ENCODE measurements around the gene SULT1C2.

The SULT1C2 gene

DNA sequence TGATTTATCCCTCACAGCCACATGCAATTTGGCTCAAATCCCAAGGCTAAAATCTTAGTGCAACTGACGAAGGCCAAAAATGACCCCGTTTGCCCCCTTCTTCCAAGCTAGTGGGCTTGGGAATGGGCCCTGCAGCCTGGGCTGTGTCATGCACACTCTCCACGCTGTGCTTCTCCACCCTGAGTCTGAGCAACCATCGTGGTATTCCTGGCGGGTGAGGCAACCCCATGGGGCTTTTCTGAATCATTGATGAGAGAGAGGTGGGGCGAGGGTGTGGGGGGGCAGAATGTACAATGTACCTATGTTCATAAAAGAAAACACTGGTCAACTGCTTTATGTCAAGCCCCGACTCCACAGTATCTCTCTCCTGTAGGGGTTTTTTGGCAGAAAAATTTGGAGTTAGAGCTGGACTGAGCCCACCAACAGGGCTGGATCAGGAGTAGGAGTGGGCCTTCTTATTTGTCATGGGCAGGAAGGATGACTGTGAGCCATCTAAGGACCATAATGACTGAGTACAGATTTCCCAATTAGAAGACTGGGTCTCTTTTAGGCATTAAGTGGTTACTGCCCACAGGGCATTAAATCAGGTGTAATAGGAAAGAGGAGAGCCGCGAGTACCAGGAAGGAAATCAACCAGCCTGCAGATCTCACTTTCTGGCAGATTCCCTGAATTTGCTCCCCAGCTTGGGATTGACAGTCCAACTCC is 8.9 kb downstream of the SULT1C2 start:
- DNase-seq: no peak

DNA sequence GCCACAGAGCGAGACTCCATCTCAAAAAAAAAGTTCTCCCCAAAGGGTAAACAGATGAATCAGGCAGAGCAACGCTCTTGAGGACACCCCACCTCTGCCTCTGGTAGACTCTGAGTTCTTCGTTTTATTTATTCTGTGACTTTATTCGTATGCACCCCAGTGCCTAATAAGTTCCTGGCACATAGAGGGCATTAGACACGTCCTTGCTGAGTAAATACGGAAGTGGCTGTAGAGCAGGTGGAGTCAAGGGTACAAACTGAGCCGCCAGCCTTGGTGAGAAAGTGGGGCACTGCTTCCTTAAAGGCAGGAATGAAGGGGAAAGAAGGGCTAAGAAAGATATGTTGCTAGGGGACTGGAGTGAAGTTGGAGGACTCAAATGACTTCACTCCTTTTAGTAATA is 12.9 kb downstream of the SULT1C2 start:
- no peak for DNase-seq

DNA sequence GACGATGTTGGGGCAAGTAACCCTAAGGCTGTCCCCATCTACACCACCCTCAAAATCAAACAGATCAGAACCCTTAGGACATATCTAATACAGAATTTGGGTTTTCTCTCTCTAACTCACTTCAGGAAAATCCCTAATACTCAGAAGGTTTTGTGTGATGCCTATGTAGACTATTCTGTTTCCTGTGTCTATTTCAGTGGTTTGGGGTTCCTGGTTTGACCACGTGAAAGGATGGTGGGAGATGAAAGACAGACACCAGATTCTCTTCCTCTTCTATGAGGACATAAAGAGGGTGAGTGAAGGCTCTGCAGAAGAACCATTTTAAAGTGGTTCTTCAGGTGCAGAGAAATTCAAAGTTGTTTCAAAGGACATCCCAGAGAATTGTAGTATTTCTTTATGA is 16.3 kb downstream of the SULT1C2 start:
- no peak for DNase-seq

DNA sequence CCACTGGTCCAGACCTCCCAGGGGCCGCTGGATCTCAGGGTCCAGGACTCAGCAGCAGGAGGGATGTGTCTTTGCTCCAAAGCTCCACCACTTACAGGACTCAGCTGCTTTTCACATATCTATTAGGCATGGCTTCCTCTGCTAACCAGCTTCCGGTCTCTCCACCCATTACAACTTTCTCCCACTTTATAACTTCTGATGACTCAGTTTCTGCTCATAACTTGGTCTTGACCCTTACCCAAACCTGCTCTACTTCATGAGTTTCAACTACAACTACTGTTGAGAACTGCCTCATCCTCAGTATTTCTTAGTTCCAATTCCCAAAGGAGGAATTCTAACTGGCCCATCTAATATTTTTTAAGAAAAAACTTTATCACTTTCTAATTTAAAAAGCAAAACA is 17.2 kb downstream of the SULT1C2 start:
- no peak for DNase-seq

DNA sequence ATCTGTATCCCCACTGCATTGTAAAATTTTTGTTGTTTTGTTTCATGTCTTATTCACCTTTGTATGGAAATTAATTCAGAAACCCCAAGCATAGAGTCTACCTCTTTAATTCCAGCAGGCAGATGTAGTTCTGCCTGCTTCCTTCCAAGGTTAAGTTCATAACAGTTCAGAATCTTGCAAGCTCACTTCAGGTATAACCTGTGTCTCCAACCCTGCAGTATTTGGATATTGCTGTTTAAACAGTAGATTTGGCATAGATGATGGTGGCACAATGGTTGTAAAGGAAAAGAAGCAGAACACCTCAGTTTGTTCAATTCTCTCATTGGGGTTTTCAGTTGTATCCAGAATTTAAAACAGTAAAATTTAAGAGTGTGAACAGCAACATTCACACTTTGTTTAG is 21.2 kb downstream of the SULT1C2 start:
- DNase-seq: no peak

DNA sequence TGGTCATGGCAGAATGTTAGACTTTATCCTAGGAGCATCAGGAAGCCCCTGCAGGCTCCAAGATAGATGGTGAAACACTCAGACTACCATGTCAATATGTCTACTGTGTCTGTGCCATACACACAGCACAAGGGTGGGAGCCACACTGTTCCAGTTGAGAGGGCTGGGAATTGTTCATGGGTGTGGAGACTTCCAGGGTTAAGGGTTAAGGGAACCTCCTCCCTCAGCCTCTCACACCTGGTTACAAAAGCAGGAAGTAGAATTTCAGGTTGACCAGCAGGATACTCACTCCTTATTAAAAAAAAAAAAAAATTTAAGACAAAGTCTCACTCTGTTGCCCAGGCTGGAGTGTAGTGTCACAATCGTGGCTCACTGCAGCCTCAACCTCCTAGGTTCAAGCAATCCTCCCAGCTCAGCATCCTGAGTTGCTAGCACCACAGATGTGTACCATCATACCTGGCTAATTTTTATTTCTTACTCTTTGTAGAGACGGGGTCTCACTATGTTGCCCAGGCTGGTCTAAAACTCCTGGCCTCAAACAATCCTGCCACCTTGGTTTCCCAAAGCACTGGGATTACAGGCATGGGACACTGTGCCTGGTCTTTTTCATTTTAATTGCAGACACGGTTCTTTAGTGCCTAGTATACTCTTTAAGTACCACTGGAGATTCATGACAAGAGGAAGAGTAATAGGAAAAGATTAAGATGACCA is 26.0 kb downstream of the SULT1C2 start:
- no peak for DNase-seq

DNA sequence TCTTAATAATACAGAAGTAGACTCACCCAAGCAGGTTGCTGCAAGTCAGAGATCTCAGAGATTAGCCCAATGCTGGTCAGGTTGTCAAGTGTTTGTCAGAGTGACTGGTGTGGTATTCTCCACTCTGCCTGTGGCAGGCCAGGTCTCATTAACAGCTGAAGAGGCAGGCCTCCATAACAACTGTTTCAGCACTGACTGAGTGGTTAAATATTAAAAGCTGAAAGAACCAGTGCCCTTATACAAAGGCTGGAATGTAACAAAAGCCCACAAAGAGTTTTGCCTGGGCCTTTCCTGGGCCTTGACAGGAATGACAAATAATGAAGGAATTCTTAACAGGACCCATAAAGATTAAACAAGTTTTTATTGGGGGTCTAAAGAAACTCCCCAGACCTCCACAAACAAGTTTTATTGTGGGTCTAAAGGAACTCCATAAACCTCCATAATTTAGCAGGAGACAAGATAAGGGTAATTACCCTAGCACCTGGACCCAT is 26.8 kb downstream of the SULT1C2 start:
- DNase-seq: no peak

DNA sequence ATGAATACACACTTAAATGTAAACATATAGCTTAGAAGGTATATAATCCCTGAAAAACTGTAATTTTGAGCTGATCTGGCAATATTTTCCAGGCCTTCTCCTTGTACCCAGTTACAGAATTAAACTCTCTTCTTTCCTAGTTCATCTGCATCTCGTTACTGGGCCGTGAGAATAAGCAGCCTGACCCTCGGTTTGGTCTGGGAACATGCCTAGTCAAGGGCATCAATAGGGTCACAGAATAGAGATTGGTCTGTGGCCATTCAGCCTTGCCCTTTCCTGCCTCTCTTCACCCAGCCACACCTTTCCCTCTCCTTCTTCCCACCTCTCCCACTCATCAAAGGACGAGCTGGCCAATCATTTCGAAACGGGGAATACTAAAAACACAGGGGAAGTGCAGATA is 27.3 kb downstream of the SULT1C2 start:
- no peak for DNase-seq

DNA sequence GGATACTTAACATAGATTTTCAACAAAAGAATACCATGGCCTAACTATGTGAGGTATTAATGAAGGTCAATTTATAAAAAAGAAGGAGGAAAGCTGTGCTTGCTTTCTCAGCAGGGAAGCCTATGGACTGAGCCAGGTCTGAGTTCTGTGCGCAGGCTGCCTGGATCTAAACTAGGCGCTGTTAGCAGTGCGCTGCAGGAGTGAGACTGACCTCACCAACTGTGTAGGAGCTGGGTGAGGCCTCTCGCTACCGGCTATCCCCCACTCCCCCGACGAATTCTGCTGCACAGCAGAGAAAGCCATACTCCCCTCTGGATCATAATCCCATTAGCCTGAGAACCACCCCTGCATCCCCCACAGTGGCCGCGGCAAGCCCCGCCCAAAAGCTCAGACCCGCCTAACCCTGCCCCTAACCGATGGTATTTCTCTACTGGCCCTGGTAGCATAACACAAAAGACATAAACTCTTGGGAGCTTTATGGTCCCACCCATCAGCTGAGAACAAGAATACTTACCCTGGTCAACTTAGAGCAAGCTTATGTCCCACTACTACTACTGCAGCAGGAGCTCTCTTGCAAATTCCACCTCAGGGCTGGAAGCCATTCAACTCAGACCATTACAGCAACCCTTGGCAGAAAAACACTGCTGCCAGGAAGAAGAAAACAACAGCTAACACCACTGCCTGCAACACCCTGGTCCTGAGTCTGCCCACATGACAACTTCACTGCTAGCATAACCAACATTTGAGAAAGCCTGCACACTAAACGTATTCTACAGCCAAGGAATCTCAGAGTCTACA is 28.0 kb downstream of the SULT1C2 start:
- no peak for DNase-seq

DNA sequence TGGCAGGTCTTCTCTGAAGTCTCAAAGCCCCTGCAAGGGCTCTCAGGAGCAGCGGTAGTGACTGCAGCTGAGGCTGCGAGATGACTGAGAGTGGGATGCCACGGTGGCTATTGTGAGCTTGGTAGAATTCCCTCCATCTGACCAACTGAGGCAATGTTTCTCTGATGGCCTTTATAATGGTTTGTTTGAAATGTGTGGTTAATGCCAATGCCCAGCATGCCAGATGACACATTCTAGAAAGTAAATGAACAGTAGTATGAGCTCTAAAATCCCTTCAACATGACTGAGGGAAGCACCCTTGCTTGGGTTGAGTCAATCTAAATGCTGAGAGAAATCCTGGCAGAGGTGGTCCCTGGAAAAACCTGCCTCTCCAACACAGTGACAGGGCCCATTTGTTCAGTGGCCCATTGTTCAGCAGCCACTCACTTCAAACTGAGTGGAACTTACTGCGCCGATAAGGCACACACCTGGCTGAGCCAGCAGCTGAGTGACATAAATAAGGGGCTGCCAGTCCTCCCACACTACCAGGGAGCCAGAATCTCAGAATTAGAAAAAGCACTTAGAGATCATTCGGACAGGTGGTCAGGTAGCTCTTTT is 31.7 kb downstream of the SULT1C2 start:
- no peak for DNase-seq

DNA sequence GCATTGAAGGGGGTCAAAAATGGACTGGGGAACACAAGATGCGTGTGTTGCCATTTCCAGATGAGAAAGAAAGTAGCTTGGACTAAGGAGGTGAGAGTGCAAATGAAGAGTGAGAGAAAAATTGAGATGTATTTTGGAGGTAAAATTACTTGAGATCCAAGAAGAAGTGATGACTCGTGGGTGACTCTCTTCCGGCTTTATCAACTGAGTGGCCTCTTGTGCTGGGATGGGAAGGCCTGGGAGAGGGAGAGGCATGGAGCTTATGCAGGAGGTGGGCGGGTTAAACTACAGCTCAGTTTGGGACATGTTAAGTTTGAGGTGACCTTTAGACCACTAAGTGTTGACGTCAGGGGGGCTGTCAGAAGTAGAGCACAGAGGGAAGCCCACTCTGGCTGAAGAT is 34.9 kb downstream of the SULT1C2 start:
- DNase-seq: no peak

DNA sequence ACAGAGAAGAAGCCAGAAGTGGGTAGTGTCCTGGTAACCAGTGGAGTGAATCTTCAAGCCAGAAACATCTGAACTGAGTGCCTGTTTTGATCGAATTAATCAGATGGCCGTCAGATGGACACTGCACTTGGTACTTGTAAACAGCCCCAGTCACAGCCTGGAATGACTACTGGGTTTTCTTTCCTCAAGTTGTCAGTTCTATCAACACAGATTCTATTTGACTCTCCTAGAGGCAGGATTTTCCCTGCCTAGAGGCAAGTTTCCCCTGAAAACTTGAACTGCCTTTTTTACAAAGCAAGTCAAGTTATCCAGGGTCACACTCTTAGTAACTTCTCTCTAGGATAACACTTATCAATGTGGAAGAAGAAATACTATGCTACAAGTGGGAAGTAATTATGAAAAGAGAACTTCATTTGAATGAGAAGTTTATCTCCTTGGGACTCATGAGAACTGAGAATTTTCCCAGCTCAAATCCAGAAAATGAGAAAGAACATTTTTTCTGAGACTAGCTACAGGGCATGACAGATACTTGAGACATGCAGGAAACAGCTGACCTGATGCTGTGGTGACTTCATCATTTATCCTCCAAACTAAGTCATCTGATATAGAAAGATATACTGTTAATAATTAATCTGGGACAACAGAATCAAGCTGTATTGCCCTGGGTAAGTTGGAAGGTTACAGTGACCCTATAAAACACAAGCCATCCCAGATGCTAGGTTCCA is 36.0 kb downstream of the SULT1C2 start:
- DNase-seq: no peak

DNA sequence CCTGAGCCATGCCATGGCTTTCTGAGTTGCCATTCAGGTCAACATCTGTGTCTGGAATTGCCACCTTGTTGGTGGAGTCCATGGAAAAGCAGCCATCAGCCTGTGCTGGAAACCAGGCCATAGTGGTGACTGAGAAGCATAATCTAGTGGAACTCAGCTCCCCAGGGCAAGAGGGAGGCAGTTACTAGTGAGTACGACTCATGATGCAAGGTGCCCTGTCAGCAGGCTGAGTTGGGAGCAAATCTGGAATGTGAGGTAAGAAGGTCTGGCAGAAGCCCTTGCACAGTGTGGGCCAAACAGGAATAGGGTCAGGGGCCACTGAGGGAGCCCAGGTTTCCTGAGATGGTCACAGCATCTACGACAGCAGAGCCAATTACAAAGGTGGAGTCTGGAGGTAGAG is 37.1 kb downstream of the SULT1C2 start:
- no peak for DNase-seq

DNA sequence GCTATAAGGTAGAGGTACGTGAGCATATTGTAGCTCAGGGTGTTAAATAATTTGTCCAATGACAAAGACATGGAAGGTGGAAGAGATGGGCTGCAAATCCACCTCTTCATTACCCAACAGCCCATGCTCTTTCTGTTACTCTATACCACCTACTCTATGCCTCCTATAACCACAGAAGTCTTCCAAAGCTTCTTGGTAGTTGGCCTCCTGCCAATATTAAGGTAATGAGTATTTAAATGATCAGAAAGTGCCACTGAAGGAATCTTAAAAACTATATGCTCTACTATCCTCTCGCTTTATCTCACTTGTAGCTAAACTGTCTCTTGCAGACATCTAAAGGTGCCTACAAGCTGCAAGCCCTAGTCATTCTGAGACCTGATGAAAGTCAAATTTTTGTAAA is 41.1 kb downstream of the SULT1C2 start:
- no peak for DNase-seq

DNA sequence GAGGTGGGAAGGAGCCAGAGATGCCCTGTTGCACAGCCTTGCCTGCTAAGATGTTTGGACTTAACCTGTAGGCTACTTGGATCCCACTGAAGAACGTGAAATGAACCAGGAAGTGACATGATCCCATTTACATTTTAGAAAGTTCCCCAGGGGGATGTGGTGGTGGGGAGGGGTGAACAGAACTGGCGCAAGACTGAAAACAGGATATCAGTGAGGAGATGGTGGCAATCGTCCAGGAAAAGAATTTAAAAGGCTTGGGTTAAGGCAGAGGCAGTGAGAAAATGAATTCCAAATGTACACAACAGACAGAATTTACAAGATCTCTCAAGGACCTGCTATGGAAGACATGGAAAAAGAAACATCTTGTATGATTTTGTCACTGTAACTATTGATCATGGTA is 42.3 kb downstream of the SULT1C2 start:
- DNase-seq: no peak

DNA sequence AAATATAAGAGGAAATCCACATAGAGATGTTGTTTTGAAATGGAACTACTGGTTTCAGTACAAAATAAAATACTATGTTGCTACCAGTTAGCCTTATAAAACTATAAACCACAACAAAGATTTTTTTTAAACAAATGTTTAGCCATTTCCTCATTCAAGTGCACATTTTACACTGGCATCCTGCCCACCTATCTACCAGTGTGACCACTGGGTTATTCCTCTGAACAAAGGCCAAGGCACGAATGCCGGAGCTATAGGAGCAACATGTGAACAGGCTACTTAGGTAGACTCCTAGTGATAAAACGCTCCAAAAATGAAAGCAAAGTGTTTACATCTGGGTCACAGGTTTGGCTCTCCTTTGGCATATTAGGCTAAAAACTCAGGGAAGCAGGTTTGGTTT is 57.3 kb downstream of the SULT1C2 start:
- no peak for DNase-seq

DNA sequence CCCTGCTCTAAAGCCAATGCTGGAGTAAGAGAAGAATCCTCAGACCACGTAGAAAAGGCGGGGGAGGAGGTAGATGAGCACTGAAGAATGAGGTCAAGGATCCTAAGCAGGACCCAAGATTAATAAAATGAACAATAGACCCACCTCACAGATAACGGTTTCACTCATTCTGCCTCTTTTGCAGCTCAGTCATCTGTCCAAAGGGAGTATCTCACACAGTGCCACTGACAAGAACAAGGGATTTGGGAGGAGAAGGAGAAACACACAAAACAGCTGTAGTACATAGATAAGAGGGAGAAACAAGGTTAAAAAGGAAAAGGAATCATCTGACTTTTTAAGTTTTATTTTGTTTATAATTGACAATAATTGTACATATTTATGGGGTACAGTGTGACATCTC is 58.1 kb downstream of the SULT1C2 start:
- no peak for DNase-seq

DNA sequence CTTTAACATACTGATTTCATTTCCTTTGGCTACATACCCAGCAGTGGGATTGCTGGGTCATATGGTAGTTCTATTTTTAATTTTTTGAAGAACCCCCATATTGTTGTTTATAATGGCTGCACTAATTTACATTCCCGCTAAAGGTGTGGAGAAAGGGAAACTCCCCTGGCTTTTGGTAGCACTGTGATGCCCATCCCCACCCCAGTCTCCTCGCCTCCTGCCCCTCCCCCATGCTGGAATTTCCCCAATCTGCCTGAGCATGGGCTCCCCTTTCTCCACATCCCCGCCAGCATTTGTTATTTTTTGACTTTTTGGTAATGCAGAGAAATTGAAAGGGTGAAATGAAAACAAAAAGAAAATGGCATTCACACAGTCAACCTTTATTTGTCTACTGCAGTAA is 59.1 kb downstream of the SULT1C2 start:
- no peak for DNase-seq

DNA sequence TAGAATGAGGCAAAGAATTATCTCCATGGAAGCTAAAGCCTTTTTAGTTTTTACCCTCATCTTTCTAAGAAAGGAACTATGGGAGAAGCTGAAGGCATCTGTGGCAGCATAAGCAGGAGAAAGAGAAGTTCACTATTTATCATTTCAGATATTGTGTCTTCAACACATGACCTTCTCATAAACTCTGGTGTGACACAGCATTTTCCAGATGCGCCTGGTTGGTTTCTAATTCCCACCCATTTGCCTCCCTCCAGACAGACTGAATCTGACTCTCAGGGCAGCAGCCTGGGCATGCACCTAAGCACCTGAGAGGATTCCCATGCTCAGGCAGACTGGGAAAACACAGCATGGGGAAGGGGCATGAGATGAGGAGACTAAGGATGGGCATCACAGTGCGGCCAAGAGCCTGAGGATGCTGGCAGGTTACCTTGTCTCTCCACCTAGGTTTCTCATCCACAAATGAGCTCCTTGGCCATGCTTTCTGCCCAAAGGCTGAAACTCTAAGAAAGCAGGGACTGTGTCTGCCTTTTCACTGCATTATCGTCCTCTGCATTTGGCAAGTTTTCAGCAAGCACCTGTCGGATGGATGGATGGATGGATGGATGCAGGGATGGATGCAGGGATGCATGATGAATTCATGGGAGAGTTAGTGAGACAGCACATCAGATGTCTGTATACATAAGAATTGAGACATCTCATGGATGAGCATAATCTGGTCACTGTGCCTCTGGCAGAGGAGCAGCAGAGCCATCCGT is 60.3 kb downstream of the SULT1C2 start:
- no peak for DNase-seq

DNA sequence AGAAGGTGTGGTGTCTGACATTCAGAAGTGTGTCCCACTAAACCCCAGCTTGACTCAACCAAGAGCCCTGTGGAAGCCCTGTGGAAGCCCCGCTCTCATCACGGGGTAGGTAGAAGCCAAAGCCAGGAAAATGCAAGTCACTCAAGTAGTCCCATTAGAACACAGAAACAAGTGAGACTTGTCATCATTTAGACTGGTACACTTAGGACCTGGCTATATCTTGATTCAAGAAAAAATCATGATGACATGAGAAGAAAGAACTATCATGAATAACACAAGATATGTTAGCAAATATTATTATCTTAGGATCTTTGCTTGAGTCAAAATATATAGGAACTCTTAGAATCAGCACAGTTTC is 60.9 kb downstream of the SULT1C2 start:
- no peak for DNase-seq

DNA sequence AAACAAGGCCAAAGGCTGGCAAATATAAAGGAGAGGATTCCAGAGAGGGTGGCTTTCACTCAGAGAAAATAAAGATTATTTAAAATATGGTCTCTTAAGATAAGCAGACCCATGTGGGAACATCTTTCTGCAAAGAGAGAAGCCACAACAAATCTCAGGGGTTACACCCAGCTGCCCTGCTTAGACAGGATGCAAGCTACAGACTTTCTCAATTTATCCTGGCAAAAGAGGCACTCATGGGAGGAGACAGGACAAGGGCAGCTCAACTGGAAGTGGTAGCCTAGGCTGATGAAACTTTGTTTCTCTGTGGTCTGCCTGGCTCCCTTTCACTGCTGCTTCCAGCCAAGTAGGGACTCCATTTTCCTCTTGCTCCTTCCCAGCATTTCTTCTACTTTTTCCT is 63.2 kb downstream of the SULT1C2 start:
- no peak for DNase-seq

DNA sequence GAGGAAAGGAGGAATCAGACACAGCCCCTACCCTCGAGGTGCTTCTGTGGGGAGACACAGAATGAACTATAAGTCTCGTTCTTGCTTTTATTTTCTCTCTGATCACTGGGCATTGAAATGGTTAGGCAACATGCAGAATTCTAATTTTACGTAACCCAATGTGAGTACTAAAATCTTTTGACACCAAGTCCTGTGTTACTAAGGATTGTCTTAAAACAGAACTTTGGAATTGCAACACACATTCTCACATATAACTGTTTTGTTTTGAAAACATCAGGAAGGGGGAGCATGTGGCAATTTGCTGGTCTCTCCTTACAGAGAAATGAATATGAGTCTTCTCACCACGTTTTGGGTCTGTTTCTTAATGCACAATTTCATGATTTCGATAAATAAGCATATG is 65.4 kb downstream of the SULT1C2 start:
- no peak for DNase-seq
